SW 1271 (cell line): ENCODE results near the gene LAMB3.
A peak's percentile ranks its signal among the peaks of the same experiment; 100 is the strongest.
"Not testable (repeated sequence)": the region's sequence is repeated elsewhere in the genome, so short reads cannot be mapped to it uniquely, and the experiment has no call there.

Source experiments
- DNase-seq, 2 experiments: peaks; one replicate each; lab custom pipeline; 2025; lab: John Stamatoyannopoulos, UW

The LAMB3 gene

DNA sequence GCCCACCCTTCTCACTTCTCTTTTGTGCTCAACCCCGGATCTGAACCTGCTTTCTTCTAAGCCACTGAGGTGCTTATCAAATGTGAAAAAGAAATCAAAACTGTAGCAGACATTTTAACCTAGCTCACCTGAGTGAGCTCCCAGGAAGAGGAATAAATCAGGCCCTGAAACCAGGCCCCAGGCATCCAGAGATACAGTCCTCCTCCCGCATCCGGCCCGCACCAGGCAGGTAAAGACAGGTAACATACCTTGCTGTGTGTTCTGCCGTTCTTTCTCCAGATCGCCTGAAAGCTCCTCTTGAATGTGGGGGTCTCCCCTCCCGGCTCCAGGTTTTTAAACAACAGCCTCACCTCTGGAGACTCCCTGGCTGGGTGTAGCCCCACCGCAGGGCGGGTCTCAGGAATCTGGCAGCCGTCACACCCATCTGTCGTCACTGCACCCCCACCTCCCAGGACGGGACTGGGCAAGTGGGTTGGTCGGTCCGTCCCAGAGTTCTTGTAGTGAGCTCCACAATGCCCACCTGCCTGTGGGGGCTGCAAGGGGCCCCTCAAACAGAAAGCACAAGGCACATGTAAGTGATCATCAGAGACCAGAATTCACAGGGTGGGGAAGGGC, at the start of gene LAMB3:
LAMB3 (minus strand) TSS at position 305 of the 615 bp plus-strand sequence. CDS start 1,481 bp downstream, outside the sequence.
- DNase-seq, result no peak

DNA sequence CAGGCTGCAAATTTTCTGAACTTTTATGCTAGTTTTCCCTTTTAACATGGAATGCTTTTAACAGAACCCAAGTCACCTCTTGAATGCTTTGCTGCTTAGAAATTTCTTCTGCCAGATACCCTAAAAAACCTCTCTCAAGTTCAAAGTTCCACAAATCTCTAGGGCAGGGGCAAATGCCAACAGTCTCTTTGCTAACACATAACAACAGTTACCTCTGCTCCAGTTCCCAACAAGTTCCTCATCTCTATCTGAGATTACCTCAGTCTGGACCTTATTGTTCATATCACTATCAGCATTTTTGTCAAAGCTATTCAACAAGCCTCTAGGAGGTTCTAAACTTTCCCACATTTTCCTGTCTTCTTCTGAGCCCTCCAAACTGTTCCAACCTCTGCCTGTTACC, 48.5 kb upstream of the LAMB3 start:
- not testable (repeated sequence) for DNase-seq

DNA sequence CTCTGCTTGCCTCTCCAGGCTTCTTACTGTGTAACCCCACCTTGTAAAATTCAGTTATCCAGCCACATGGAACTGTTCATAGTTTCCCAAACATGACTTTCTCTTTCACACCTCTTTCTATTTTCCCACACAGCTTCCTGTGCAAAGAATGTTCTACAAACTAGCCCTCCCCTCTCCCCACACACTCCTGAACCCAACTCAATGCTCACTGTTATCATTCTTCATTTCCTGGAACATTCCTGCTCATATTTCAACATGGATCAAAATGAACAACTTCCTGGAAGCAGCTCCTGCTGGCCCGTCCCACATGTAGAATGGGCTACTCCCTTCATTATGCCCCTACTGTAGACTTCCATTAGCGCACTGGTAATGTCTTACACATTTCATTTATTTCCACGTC, 44.9 kb upstream of the LAMB3 start:
- DNase-seq, result no peak

DNA sequence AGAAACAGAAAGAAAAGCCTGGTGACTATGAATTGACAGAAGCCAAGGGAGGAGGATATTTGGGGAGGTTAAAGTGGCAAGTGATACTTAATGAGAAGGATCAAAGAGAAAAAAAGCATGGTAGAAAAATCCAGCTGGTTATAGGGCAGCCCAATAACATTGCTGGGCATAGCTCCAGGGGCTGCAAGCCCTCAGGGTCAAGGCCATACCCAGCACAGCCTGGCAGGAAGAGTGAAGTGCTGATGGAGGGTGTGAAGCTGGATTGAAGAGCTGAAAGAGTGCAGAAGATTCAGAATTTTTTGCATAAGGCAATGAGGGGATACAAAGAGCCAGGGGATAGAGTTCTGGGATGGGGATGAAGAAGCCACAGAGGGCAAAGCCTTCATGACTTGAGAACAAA, 44.4 kb upstream of the LAMB3 start:
- DNase-seq, result no peak

DNA sequence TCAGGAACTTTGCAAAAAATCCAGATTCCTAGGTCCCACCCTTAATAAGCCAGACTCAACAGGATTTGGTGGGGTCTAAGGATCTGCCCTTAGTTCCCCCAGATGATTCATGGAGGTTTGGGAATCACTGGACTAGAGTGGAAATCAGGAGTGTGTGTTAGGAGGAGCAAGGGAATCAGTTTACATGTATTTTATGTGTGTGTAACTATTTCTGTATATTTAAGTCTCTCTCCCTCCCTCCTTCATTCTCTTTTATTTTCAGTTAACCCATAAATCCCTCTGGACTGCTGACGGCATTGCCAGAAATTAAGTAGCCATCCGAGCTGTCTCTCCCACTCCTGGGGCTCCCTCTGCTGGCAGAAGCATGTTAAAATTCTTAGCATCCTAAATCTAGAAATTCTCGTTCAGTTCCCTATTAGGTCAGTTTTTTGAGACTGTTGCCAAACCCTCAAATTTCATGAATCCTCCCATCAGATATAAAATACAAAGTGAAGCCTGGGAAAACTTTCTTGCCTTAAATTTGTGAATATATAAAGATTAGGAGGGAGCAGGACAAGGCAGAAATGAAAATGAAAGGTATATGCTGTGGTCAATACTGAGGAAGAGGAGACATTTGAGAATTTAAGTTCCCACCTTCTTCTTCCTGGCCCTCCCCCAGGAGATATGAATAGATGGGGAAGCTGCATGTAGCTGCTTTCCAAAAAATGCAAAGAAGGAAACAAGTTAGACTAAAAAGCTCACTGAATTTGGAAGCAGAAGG, 40.7 kb upstream of the LAMB3 start:
- peak in 1 of 2 experiments; percentile 48 for DNase-seq

DNA sequence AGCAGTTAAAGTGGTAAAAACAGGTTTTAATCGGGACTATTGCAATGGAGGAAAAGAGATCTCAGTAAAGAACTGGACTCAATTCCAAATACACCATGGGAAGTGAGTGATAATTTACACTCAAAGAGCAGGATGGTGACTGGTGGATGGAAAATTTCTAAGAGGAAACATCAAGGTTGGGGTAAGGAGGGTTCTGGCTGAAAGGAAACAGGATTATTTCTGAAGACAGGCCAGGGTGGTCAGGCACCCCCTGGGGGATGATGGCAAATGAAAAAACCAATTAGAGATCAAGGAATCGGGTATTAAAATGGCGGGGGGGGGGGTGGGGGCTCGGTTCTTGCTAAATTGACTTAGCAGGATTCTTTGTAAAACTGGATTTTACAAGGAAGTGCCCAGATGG, 40.1 kb upstream of the LAMB3 start:
- no peak for DNase-seq

DNA sequence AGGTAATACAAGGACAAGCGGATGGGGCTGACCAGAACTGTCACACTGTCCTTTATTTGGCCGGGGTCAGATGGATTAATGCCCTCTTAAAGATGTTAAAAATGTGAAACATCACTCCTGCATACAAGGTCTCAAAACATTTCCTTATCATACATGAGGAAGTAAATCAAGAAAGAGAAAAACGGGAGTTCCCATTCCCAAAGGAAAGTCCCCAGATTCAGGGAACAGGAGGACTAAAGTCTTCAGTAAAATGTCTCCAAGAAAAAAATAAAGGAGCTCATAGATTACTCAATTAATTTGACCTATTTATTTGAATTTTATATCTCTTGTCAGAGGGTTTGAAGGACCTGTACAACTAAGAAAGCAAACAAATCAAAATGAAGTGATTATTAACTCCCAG, 39.0 kb upstream of the LAMB3 start:
- DNase-seq, result no peak

DNA sequence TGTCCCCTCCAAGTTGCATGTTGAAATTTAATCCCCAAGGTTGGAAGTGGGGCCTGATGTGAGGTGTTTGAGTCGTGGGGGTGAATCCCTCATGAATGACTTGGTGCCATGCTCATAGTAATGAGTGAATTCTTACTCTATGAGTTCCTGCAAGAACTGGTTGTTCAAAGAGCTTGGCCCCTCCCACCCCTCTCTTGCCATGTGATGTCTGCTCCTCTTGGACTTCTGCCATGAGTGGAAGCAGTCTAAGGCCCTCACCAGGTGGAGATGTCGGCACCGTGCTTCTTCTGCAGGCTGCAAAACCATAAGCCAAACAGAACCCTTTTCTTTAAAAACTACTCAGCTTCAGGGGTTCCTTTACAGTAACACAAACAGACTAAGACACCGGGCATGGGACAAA, 37.3 kb upstream of the LAMB3 start:
- DNase-seq, result no peak

DNA sequence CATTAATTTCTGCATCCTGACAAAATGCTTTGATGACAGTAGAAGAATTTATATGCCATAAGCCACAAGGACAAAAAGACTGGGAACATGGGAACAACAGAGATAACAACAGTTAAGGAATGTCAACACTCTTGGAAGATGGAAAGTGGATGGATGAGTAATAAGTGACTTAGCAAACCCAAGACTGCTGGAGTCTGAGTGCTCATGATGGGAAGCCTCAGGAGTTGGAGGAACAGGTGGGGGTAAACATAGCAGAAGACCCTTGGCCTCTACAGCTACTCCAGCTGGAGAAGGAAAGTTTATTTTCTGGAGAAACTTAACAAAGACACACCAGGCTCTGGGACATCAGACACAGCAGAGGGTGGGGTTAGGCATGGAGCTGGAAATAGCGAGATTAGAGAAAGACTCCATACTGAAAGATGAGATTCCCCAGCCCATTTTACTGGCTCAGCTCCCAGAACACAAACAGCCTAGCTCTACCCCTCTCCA, 36.6 kb upstream of the LAMB3 start:
- DNase-seq, result no peak

DNA sequence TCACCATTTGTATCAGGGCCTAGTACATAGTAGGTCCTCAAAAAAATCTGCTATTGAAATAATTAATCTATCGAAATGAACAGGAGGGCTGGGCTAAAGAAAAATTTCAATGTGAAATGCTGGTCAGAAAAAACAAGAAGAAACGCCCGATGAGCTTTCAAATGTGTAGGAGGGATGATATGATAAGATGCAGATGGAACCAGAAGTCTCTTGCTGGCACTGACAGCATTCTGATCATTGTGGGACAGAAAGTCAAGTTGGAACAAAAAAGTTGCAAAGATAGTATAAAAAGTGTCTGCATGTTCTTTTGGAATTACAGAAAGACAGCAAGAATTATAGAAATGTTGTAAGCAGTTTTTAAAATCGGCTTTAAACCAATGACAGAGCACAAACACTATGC, 34.1 kb upstream of the LAMB3 start:
- DNase-seq, result no peak

DNA sequence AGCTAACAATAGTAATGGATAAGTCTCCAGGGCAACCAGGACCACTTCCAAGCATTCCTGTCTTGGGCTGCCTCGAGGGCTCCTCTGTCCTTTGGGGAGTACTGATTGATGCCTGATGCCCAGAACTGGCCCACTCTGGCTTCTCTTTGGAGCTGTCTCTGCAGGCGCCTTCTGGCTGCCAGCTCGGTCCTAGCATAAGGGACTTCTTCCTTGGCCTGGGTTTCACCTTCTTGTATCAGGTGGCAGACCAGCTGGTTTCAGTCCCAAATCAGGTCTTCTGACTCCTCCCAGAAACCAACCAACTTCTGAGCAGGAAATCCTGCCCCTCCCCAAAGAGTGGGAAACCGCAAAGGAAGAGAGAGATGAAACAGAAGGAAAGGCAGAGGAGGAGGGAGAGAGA, 33.6 kb upstream of the LAMB3 start:
- no peak for DNase-seq

DNA sequence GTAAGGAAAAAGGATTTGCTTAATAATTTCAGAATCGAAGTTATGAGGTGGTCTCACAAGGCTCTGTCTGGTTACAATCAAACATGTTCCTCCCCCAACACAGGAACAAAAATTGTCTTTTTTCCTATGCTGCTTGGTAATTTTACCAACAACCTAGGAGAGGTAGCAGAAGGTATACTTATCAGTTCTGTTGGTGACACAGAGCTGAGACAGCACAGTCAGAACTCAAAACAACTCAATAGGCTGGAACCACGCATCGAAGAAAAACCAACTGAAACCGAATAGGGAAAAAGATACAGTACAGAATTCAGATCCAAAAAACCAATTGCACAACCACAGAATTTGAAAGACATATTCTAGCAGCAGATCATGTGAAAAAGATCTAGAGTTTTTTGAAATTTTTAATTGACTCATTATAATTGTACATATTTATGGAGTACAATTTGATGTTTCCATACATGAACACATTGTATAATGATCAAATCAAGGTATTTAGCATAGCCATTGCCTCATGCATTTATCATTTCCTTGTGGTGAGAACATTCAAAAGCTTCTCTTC, 26.8 kb upstream of the LAMB3 start:
- DNase-seq, result no peak

DNA sequence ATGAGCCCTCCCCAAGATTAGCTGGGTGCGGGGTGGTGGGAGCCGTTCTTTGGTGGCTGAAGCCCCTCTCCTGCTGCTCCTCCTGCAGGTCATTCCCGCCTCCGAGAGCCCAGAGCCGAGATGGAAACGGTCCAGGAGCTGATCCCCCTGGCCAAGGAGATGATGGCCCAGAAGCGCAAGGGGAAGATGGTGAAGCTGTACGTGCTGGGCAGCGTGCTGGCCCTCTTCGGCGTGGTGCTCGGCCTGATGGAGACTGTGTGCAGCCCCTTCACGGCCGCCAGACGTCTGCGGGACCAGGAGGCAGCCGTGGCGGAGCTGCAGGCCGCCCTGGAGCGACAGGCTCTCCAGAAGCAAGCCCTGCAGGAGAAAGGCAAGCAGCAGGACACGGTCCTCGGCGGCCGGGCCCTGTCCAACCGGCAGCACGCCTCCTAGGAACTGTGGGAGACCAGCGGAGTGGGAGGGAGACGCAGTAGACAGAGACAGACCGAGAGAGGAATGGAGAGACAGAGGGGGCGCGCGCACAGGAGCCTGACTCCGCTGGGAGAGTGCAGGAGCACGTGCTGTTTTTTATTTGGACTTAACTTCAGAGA, 23.4 kb upstream of the LAMB3 start:
- no peak for DNase-seq

DNA sequence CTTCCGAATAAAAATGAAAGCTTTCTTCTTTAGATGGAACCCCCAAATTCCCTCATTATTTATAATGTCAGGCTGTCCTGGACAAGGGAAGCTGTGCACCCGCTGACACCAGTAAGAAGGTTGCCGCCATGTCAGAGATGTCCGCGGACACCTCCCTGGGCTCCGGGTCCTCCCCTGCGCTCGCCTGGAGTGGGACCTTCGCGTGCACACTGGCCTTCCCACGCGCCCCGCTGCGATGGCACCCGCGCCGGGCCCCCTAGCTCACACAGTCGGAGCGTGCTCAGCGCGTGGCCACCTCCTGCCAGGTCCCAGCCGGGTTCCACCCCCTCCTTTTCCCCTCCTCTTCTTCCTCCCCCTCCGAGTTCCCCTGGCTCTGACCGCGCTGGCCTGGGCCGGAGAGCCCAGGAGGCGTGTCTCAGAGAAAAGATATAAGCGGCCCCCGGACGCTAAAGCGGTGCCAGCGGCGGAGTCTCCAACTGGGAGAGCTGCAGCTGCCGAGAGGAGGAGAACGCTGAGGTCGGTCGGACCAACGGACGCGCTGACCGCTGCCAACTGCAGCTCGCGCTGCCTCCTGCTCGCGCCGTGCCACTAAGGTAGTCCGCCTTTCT, 22.8 kb upstream of the LAMB3 start, which contains the start of gene G0S2:
G0S2 (plus strand) TSS at position 456 of the 608 bp plus-strand sequence. CDS start 273 bp downstream, outside the sequence.
- DNase-seq, result no peak

DNA sequence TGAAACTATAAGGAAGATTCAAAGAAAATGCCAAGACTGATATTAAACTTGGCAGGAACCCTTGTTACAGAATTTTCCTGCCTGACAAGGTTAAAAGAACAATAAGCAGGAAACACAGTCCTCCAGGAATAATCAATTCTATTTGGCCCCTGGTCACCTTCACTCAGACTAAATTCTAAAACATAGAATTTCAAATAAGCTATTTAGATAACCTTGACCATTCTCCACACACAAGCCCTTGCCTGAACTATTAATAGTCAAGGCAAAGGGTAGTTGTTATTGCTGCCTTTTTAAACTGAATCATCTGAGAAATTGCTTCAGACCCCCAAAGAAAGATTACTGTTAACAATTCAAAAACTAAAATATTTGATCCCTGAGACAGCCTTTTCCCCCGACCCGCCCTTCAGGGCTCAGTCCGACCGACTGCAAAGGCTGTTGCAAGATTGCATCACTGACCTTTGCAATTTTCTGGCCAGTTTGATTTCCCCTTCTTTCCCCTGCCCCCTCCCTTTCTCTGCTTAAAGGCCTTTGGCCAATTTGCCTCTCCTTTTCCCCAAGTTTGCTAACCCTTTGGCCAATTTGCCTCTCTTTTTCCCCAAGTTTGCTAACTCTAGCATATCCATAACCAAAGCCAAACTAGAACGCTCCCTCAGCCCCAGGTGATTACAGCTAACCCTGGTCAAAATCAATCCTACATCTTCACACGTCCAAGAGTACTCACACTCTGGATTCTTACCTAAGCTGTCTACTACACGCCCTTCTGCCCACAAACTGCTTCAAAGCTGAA, 21.6 kb upstream of the LAMB3 start:
- DNase-seq, result no peak

DNA sequence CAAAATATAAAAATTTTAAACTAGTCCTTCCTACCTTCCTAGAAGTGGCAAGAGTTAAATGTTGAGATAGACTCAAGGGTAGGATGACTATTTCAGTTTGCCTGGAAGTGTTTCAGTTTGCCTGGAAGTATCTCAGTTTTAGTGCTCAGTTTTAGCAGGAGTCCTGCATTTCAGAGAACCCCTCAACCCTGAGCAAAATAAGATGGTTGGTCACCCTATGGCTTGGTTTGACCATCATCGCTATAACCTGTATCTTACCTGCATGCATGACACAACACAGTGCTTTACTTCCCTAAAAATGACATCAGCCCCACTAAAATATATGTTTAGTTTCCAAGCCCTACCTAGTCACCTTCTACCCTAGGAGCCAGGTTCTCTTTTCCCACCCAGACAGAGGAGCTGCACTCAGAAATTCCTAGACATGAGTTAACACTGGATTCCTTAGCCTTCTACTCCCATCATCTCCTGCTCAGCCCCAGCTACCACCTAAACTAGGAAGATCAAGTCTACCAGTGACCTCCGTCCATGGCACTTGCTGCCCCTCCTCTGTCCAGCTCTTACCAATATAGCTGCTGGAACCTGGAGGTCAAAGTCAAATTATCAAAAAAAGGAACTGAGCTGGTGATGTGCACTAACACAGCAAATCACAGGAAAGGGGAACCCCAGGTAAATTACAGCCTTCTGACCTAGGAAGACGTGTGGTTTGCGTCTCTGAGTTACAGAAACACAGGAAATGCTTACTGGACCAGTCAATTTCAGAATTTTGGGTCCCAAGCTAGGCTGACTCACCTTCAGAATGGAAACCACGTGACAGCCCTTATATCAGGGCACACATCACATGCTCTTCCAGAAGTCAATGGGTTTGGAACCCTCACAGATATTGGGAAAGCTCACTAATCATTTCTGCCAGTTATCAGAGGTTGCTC, 20.7 kb upstream of the LAMB3 start:
- no peak for DNase-seq

DNA sequence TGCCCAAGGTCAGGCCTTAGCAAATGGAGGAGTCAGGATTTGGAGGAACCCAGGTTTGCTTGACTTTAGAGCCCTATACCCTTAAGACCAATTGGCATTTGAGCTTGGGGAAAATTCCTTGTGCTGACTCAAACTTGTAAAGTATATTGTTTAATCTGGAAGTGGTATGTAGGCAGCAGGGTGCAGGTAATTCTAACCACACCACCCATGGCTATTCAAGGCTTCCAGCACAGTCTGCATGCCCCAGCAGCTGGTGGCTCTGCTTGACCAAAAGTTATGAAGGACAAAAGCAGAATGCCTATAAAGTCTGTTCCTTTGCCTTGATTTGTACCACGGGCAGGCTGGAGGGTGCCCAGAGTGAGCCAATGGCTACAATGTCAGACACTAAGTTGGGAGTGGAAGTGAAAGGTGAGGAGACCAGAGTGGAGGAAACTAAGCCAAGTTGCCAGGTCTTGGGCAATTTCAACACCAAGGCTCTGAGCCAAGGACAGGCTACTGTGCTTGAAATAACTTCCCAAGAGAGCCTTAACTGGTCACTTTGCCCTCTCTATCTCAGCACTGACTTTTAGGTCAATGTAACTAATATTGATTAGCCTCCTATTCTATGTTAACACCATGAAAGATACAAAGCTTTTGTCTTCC, 18.3 kb upstream of the LAMB3 start:
- no peak for DNase-seq

DNA sequence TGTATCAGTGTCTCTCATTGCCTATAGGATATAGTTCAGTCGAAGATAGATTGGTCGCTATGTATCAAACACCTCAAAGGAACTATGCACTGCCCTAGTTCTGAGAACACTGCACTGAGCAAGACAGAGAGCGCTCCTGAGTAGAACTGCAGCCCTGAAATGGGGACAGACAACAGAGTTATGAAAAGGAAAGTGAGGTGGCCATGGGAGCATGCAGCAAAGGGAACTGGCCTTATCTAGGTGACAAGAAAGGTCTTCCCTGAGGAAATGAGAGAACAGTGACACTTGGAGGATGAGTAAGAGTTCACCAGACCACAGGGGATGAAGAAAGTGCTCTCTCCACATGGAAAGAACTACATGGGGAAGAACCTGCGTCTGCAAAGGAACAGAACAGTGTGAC, 15.5 kb upstream of the LAMB3 start:
- DNase-seq, result no peak

DNA sequence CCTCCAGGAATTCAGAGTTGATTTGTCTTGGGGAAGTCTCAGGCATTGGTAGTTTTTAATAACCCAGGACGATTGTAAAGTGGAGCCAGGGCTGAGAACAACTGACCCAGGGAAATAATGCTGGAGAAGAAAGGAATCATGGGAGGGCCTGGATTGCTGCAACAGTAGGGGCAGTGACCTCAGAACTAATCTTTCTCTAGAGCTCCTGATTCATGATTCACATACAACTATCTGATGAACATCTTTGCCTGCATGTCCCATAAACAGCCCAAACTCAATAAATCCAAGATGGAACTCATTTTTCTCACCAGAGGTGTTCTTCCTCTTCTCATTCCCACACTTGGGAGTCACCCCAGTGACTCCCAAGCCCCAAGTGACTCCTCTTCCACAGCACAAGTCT, 14.9 kb upstream of the LAMB3 start:
- DNase-seq, result no peak

DNA sequence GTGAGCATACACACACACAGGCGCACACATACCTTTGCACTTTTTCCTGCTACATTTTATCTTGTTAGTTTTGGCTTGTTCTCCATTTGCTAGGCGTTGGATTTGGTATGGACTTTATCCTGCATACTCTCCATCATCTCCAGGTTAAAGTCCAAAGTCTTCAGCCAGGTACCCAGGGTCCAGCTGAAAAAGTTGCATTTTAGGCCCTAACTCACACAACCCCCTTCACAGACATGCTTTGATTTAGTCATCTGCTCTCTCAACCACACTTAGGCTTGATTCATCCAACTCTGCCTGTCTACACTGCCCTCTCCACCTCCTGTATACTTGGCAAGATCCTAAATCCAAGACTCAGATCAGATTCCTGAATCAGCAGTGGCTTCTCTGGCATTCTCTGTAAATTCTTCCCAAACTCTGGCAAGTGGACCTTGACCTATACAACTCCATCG, 10.7 kb upstream of the LAMB3 start:
- no peak for DNase-seq
